SK-N-SH (cell line): Measurements from ENCODE around the gene SMIM7.

Experiments used
- CTCF ChIP-seq: fragments of 200-600 bp; sonication (generic); IDR thresholded peaks from 2 replicates; pipeline ENCODE4 v1.6.1; 2017; ENCODE audit warnings: antibody characterized with exemption, mild to moderate bottlenecking, moderate library complexity
- EP300 ChIP-seq, 2 experiments: IDR thresholded peaks; 2 replicates each; pipeline versions ENCODE4 v1.4.0 to v1.6.1; 2012; ENCODE audit warnings: borderline replicate concordance in 1 of 2, low read depth in 1 of 2, low read length in 1 of 2
- POLR2AphosphoS5 ChIP-seq: IDR thresholded peaks from 2 replicates; pipeline ENCODE4 v1.6.1; 2012; ENCODE audit warnings: low read depth, low read length
- SIN3A ChIP-seq: IDR thresholded peaks from 2 replicates; pipeline ENCODE4 v1.6.1; 2012; ENCODE audit warnings: low read depth, mild to moderate bottlenecking, low read length, moderate library complexity, borderline replicate concordance

- no peak for TF ChIP-seq POLR2AphosphoS5
- TF ChIP-seq EP300 (IDR thresholded peaks at IDR 0.05; ENCODE audit: borderline replicate concordance in 1 of 2, low read depth in 1 of 2, low read length in 1 of 2): no peak
- no peak for TF ChIP-seq CTCF
- no peak for TF ChIP-seq SIN3A
Observed at GRCh38 chr19:16641695-16642094, 18.2 kb downstream of the SMIM7 start.
